GM23248 (cell line): Measurements from ENCODE around the gene IP6K3.

Experiments used
- EZH2 ChIP-seq: fragments of 200-600 bp; sonication (generic); IDR thresholded peaks from 2 replicates; pipeline ENCODE4 v1.6.1; 2018; ENCODE audit warnings: antibody characterized with exemption, mild to moderate bottlenecking; ENCODE audit not compliant: insufficient read depth, poor library complexity, severe bottlenecking
- EZH2phosphoT487 ChIP-seq: fragments of 200-600 bp; sonication (generic); IDR thresholded peaks from 2 replicates; pipeline ENCODE4 v1.6.1; 2018; ENCODE audit warnings: antibody characterized with exemption, moderate library complexity, mild to moderate bottlenecking, low read depth; ENCODE audit not compliant: insufficient read depth

GRCh38 chr6:33678932-33679490 is 67.7 kb downstream of the IP6K3 start:
- TF ChIP-seq EZH2: no peak
- no peak for TF ChIP-seq EZH2phosphoT487
